ENCODE data around the gene MBNL1.
"Not testable (repeated sequence)": the region's sequence is repeated elsewhere in the genome, so short reads cannot be mapped to it uniquely, and the experiment has no call there.

MBNL1 gene

DNA sequence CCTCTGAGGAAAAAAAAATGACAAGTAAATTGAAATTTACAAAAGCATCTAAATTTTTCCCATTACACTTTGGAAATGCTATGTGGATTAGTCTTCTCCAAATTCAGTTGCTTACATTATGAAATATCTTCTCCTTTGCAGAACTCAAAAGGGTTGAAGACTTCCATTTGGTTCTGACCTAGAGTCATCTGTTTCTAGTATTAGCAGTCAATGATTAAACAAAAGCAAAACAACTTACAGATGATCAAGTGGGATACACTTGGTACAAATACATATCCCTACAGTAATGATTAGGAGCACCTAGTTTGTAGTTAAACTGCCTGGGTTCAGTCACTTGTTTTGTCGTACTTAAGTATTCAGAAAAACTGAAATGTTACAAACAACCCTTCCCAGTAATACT is 136.2 kb downstream of the MBNL1 start:
- DNase-seq (no peak), ATAC-seq (no peak)

DNA sequence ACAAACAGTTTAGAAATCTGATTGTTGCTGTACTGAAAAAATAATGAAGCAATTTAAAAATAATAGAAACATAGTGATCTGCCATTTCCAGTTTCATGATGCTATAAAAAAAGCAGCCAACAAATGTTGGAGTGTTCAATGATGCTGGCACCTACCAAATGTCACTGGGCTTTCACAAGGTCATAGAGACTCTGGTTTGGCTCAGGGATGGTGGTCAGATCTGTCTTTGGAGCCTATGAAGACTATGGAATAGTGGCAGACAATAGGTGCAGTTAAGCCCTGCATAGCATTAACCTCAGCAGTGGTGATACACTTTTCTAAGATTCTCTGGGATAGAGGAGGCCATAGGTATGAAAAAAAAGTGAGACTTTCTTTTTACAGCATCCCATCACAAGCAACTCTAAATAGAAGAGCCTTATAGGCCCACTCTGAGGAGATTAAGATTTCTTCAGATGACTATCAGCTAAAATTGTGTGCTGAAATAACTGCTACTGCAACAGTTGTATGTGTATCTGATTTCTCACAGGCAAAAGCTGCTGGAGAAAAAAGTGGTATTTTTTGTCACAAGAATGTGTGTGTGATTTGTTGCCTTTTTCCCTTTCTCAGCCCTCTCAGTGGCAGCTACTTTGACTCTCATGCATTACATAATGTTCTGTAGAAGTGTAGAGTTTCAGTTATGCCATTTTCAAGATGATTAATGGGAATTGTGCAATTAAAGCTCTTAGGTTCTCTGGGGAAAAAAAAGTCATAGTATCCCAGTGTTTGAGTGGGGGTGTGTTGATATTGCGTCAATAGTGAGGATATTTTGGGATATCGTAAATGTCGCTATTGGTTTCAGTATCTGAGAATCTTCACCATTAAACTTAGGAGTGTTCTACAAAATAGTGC is 137.4 kb downstream of the MBNL1 start:
- DNase-seq (no peak), ATAC-seq (no peak)

DNA sequence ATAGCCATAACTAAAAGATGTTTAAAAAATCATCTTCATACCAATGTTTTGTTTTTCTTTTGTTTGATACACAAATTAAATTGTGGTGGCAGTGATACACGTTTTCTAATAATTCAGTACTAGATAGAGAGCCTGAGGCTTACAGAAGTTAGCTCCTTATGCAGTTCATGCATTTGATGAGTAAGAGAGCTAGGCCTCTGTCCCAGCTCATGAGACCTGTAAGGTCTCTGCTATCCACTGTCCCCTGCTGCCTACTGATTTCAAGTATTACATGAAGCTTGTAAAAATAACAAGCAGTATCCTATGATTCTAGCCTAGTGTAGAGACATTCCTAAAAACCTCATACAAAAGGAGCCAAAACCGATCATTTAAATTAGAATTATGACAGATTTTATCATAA is 144.5 kb downstream of the MBNL1 start:
- DNase-seq: no peak
- no peak for ATAC-seq

DNA sequence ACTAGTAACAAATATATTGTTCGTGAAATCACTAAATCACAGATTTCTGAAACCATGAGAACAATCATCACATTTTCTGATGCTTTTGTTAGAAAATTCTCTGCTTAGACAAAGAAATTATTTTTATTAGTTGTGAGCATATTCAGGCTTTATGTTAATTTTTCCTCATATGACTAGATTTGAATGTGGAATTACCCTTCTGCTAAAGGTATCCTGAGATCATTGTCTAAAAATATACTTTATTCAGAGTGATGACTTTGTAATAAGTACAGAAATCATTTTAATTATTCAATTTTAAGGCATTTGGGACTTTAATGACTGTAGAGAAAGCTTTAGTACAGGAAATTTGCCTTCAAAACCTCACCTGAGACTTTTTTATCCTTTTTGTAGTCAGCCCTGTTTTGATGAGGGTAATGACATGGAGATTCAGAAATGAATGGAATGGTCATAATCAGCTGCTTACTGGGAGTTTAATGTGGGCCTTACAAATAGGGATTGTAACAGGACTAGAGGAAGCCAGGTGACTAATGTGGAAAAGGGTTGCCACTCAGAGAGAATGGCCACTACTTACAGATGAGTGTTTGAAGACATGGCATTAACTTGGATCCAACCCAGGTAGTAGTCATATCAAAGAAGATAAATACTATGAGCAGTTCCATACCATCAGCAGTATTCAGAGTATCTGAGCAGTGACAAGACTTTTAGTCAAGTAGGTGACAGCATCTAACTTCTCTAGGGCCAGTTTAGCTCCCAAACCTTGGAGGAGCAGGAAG is 148.3 kb downstream of the MBNL1 start:
- DNase-seq: no peak
- ATAC-seq: no peak

DNA sequence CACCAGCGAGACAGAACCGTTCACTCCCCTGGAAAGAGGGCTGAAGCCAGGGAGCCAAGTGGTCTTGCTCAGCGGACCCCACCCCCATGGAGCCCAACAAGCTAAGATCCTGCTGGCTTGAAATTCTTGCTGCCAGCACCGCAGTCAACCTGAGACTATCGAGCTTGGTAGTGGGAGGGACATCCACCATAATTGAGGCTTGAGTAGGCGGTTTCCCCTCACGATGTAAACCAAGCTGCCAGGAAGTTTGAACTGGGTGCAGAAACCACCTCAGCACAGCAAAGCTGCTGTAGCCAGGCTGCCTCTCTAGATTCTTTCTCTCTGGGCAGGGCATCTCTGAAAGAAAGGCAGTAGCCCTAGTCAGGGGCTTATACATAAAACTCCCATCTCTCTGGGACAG is 151.0 kb downstream of the MBNL1 start:
- ATAC-seq (peak; percentile 76), DNase-seq (no peak)

DNA sequence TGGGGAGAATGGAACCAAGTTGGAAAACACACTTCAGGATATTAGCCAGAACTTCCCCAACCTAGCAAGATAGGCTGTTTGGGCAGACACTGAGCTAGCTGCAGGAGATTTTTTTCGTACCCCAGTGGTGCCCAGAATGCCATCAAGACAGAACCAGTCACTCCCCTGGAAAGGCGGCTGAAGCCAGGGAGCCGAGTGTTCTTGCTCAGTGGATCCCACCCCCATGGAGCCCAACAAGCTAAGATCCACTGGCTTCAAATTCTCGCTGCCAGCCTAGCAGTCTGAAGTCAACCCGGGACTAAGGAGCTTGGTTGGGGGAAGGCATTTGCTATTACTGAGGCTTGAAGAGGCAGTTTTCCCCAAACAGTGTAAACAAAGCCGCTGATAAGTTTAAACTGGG is 152.4 kb downstream of the MBNL1 start:
- DNase-seq: no peak
- no peak for ATAC-seq

DNA sequence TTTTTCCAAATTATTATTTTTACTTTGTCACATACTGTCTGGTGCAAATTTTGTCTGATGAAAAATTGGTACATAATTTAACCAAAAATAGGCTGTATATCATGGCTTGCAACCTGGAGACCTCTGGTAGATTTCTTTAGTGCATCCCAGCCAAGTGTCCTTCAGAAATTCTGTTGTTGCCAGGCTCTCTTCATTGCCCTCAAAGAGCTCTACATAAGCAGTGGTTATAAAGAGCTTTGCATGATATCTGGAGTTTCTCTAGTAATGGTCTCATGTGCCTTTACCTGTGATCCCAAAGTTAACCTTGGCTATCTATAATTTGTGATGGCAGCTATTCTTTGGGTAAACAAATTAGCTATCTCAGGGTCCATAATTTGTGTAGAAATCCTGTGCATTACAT is 157.7 kb downstream of the MBNL1 start:
- DNase-seq: no peak
- no peak for ATAC-seq

DNA sequence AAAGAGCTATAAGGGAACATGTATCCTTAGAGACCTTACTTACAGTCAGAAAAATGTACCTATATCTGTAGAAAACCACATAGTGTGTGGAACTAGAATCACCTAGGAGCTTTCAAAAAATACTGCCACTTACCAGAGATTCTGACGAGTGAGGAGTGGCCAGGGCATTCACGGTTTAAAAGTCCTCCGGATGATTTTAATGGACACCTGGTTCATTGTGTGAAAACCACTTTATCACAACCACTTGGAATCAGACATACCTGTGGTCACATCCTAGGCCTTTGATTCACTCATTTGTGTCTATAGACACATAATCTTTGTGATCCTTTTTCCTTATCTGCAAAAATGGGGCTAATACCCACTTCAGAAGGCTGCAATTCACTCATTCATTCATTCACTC is 159.8 kb downstream of the MBNL1 start:
- no peak for ATAC-seq
- DNase-seq: no peak

DNA sequence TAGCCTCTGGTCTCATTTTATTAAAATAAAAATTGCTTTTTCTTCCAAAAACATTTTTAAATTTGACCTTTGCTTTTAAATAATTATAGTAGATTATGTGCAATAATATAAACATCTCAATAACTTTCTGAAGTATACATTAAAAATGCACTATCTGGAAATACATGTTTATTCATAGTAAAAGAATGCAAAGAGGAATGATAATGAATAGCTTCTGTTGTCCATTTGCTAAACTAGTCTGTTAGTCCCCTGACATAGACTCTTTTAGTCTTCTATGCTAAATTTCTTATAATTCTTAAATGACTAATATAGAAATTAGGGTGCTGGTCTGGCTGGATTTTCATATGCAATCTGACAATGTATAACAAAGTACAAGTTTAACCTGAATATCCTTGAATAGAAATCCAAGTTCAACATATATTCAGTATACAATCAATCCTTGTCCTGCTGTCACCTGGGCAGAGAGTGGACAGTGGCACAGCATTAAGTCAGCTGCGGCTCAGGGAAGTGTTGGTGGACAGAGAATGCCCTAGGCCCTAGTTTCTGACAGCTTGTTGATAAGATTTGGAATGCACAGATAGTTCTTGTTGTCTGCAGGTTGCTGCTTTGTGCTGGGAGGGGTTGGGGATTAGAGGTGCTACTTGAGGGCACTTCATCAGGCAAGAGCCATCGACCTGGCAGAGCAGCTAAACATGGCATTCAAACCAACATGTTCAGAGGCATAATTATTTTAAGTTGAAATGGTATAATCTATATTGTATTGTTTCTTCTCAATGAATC is 161.7 kb downstream of the MBNL1 start:
- DNase-seq: no peak
- ATAC-seq: no peak

DNA sequence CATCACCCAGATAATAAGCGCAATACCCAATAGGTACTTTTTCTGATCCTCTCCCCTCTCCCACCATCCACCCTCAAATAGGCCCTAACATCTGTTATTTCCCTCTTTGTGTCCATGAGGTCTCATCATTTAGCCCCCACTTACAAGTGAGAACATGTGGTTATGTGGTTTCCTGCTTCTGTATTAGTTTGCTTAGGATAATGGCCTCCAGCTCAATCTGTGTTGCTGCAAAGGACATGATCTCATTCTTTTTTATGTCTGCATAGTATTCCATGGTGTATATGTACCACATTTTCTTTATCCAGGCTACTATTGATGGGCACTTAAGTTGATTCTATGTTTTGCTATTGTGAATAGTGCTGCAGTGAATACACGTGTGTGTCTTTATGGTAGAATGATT is 165.4 kb downstream of the MBNL1 start:
- no peak for DNase-seq

DNA sequence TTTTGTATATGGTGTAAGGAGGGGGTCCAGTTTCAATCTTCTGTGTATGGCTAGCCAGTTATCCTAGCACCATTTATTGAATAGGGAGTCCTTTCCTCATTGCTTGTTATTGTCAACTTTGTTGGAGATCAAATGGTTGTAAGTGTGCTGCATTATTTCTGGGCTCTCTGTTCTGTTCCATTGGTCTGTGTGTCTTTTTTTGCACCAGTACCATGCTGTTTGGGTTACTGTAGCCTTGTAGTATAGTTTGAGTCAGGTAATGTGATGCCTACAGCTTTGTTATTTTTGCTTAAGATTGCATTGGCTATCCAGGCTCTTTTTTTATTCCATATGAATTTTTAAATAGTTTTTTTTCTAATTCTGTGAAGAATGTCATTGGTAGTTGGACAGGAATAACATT is 166.5 kb downstream of the MBNL1 start:
- DNase-seq, ATAC-seq: not testable (repeated sequence)

More for the DNA sequence above, 165.4 kb downstream of the MBNL1 start:
- peak; percentile 19 for ATAC-seq

DNA sequence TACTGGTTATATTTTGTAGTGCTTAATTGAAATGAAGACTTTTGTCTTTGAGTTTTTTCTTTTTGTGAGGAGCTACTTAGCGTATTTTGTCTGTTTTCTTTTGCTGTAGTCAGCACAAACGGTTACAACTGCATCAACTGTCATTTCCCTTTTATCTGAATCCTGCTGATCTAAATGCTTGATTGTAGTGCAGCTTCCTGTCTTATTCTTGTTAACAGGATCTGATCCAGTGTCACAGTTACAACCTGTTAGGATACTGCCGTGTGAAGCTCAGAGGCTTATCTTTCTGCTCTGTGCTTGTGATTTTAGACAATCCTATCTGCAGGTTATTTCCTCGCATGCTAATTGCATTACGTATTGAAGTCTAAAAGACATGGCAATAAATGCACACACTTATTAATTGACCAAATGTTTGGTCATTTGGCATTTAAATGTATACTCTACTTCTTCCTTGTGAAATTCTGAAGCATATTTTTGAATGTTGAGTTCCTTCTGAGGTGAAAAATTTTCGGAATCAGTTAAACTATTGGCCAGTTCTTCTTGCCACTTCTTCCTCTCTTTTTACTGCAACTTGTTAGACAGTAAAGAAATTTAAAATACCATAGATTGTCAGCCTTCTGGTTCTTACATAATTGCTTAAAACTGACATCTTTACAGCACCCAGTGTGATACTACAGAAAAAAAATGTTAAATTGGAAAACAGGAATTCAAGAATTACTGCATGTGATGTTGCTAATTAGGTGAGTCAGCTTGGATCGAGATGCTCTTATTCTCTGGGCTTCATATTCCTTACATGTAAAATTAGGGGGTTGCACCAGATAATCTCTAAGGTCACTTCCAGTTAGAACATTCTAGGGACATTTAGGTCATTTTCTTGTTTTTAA is 168.2 kb downstream of the MBNL1 start:
- ATAC-seq (no peak), DNase-seq (no peak)

DNA sequence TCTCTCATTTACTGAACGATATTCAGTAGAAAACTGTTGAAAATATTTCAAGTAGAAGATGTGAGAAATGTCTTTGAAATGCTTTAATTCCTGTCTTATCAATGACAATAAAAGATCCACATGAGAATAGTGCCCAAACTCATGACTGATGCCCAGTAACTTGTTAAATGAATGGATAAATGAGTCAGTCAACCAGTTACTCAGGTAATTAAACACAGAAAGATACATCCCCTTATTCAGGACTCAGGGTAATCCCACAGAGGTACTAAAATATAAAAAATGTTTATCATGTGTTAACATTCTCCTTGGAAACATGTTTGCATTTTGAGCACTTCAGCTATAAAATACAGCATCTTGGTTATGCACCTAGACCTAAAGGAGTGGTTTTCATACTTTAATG is 169.5 kb downstream of the MBNL1 start:
- ATAC-seq (no peak), DNase-seq (no peak)

DNA sequence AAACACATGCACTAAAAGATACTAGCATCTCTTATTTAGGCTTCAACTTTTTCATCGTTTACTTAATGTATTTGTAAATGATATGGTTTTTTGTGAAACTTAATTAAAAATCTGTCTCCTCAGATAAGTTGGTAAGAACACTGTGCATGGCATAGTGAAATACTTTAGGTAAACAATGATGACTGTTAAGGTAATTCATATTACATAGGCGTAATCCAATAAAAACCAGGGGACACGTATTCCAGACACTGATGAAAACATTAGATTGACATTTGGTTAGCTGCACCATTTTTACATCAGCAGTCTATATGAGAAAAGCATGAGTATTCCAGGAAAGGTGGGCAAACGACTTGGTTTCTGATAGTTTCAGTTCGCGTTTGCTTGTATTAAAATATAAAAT is 170.0 kb downstream of the MBNL1 start:
- no peak for ATAC-seq
- no peak for DNase-seq

DNA sequence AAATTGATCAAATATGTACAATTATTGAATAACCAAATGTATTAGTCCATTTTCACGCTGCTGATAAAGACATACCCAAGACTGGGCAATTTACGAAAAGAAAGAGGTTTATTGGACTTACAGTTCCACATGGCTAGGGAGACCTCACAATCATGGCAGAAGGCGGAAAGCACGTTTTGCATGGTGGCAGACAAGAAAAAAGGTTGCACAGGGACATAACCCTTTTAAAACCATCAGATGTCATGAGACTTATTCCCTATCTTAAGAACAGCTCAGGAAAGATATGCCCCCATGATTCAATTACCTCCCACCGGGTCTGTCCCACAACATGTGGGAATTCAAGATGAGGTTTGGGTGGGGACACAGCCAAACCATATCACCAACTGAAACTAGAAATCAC is 171.5 kb downstream of the MBNL1 start:
- not testable (repeated sequence) for ATAC-seq

DNA sequence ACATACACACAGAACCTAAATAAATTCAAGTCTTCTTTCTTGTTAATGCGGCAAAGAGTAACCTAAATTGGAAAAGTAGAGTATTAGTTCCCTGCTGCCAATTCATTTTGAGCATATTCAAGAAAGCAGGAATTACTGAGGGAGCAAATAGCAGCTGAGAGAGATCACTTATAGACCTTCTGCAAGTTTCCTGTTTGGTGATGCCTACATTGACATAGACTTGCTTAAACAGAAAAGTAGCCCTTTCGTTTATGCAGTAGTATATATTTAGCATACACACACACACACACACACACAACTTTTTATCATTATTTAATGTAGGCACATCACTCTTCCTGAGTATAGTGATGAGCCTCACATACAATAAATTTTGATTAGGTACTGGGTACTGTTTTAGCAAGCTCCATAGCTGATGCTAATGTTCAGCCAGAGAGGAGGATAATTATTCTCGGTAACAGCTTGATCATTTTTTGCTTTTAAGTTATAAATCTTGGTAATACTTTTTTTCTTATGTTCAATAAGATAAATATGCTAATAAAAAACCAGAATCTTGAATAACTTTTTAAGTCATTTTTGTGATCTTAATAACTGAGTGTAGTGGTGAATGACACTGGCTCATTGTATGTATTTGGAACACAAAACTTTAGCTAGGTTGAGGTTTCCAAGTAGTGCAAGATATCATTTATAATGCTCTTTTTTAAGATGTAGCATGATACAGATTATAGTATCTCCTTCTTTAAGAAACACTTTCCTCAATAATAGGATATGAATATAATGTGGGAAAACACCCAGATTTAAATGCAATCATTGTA is 174.7 kb downstream of the MBNL1 start:
- ATAC-seq (no peak), DNase-seq (no peak)

More for the DNA sequence above, 171.5 kb downstream of the MBNL1 start:
- not testable (repeated sequence) for DNase-seq

DNA sequence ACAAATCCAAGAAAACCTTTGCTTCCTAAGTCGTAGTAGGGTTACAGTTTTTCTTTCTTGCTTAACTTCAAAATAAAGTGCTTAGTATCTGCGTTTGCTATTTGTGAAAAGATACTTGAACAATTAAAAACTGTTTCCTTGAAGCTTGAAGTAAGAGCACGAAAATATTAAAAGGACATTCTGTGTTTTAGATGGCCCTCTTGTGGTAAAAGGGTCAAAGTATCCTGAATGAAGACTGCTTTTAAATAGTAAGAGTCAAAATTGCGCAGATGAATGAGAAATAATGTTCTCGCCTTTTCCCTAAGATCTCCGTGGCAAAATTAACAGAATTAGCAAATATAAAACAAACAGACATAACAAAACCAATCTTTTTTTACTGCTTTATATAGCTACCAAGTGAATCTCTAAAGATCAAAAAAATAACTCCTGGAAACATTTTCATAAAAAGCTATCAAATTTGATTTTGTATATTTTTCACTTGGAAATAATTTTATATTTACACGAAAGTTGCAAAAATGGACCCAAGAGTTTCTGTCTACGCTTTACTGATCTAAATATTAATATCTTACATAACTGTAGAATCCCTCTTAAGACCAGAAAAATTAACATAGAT is 175.4 kb downstream of the MBNL1 start:
- no peak for ATAC-seq
- no peak for DNase-seq

DNA sequence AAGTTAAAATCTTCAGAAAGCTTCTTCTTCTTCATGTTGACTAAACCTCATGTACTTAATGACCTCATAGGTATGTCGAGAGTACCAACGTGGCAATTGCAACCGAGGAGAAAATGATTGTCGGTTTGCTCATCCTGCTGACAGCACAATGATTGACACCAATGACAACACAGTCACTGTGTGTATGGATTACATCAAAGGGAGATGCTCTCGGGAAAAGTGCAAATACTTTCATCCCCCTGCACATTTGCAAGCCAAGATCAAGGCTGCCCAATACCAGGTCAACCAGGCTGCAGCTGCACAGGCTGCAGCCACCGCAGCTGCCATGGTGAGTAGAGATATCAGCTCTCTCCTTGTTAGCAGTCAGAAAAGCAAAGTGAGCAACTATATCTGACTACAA is 176.5 kb downstream of the MBNL1 start:
- DNase-seq (no peak), ATAC-seq (peak; percentile 36)

DNA sequence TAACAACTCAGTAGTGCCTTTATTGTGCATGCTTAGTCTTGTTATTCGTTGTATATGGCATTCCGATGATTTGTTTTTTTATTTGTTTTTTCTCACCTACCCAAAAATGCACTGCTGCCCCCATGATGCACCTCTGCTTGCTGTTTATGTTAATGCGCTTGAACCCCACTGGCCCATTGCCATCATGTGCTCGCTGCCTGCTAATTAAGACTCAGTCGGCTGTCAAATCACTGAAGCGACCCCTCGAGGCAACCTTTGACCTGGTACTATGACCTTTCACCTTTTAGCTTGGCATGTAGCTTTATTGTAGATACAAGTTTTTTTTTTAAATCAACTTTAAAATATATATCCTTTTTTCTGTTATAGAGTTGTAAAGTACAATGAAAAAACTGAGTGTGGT is 177.8 kb downstream of the MBNL1 start:
- ATAC-seq (no peak), DNase-seq (no peak)

DNA sequence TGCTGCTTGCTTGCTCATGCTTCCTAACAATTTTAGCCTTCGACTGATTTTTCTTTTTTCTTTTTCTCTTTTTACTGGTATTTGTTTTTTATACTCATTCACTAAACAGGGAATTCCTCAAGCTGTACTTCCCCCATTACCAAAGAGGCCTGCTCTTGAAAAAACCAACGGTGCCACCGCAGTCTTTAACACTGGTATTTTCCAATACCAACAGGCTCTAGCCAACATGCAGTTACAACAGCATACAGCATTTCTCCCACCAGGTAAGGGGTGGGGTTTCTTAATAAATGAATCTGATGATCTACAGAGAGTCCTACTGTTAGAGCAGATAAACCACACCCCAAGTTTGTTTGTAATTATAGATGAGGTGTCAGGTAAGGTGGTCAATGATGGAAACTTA is 178.8 kb downstream of the MBNL1 start:
- DNase-seq (no peak), ATAC-seq (no peak)
